Neural cell (in vitro differentiated cells): ENCODE data around the gene UCKL1. TPM values are rescaled to one million over a fixed set of nuclear protein-coding genes. Genes with fewer than 3 reads are reported as not detected.

Experiments
- H2AFZ ChIP-seq: fragments of 200-600, 300-800 bp; sonication (generic), shearing (Covaris generic); 2 replicates; pipeline ENCODE4 v1.6.0; 2014; ENCODE audit warnings: low read depth, mild to moderate bottlenecking, antibody characterized with exemption, low read length, moderate library complexity
- H3F3A ChIP-seq: fragments of 200-600 bp; shearing (Covaris generic); 2 replicates; pipeline ENCODE4 v1.6.1; 2016; ENCODE audit warnings: mild to moderate bottlenecking, moderate library complexity, mixed read lengths, antibody characterized with exemption, low read length; ENCODE audit not compliant: insufficient read depth, poor library complexity, severe bottlenecking
- H3K27ac ChIP-seq: fragments of 200-600, 300-800 bp; sonication (generic), shearing (Covaris generic); 2 replicates; pipeline ENCODE4 v1.5.1; 2014; ENCODE audit warnings: mild to moderate bottlenecking, low read length, moderate library complexity
- H3K27me3 ChIP-seq: fragments of 300-800, 200-600 bp; sonication (generic), shearing (Covaris generic); 2 replicates; pipeline ENCODE4 v1.6.0; 2014; ENCODE audit warnings: mild to moderate bottlenecking, low read depth, low read length, moderate library complexity; ENCODE audit not compliant: insufficient read depth
- H3K36me3 ChIP-seq: fragments of 300-800, 200-600 bp; sonication (generic), shearing (Covaris generic); 2 replicates; pipeline ENCODE4 v1.5.1; 2014; ENCODE audit warnings: mild to moderate bottlenecking, antibody characterized with exemption, low read length, moderate library complexity; ENCODE audit not compliant: insufficient read depth
- H3K4me2 ChIP-seq: fragments of 300-800, 200-600 bp; sonication (generic), shearing (Covaris generic); 2 replicates; pipeline ENCODE4 v1.6.0; 2014; ENCODE audit warnings: mild to moderate bottlenecking, low read length
- H3K4me3 ChIP-seq: fragments of 300-800, 200-600 bp; sonication (generic), shearing (Covaris generic); 2 replicates; pipeline ENCODE4 v1.5.1; 2014; ENCODE audit warnings: mild to moderate bottlenecking, low read length, moderate library complexity
- H3K79me2 ChIP-seq: fragments of 200-600 bp; shearing (Covaris generic); replicated peaks from 2 replicates; pipeline ENCODE4 v1.6.0; 2014; ENCODE audit warnings: mild to moderate bottlenecking, low read length, moderate library complexity; ENCODE audit not compliant: insufficient read depth
- H3K9ac ChIP-seq: fragments of 300-800, 200-600 bp; sonication (generic), shearing (Covaris generic); 2 replicates; pipeline ENCODE4 v1.6.1; 2016; ENCODE audit warnings: mild to moderate bottlenecking, low read length, mixed read lengths
- H3K9me2 ChIP-seq: fragments of 200-600 bp; shearing (Covaris generic); 2 replicates; pipeline ENCODE4 v1.6.1; 2016; ENCODE audit warnings: mild to moderate bottlenecking, low read length, mixed read lengths; ENCODE audit not compliant: insufficient read depth
- H3K9me3 ChIP-seq: fragments of 200-600, 300-800 bp; sonication (generic), shearing (Covaris generic); 2 replicates; pipeline ENCODE4 v1.6.1; 2016; ENCODE audit warnings: mild to moderate bottlenecking, mixed run types, low read length, moderate library complexity, mixed read lengths
- H4K20me1 ChIP-seq: fragments of 200-600 bp; shearing (Covaris generic); 2 replicates; pipeline ENCODE4 v1.6.1; 2016; ENCODE audit warnings: mild to moderate bottlenecking, mixed run types; ENCODE audit not compliant: insufficient read depth
- EP300 ChIP-seq: fragments of 450-650 bp; conservative IDR thresholded peaks from 2 replicates; pipeline ENCODE4 v1.6.1; 2014; ENCODE audit warnings: antibody characterized with exemption, mild to moderate bottlenecking, moderate library complexity; ENCODE audit not compliant: poor library complexity, severe bottlenecking
- EZH2 ChIP-seq: fragments of 200-600, 300-800 bp; shearing (Covaris generic), sonication (generic); IDR thresholded peaks from 2 replicates; pipeline ENCODE4 v1.6.1; 2014; ENCODE audit warnings: antibody characterized with exemption, low read length, borderline replicate concordance, mild to moderate bottlenecking; ENCODE audit not compliant: insufficient read depth, poor library complexity, severe bottlenecking
- MXI1 ChIP-seq: fragments of 450-650 bp; conservative IDR thresholded peaks from 2 replicates; pipeline ENCODE4 v1.6.1; 2014; ENCODE audit warnings: antibody characterized with exemption, mild to moderate bottlenecking; ENCODE audit not compliant: poor library complexity, severe bottlenecking
- POLR2AphosphoS5 ChIP-seq: IDR thresholded peaks from 2 replicates; pipeline ENCODE4 v1.6.1; 2012
- RAD21 ChIP-seq: fragments of 450-650 bp; conservative IDR thresholded peaks from 2 replicates; pipeline ENCODE4 v1.6.1; 2014; ENCODE audit warnings: antibody characterized with exemption, mild to moderate bottlenecking, moderate library complexity
- SMC3 ChIP-seq: fragments of 450-650 bp; conservative IDR thresholded peaks from 2 replicates; pipeline ENCODE4 v1.6.1; 2014; ENCODE audit warnings: antibody characterized with exemption, mild to moderate bottlenecking, moderate library complexity; ENCODE audit not compliant: poor library complexity
- TAF1 ChIP-seq: IDR thresholded peaks from 2 replicates; pipeline ENCODE4 v1.6.1; 2012; ENCODE audit warnings: low read depth
- polyA plus RNA-seq: library from polyadenylated mRNA; depleted of rRNA; stranded (reverse); fragments of >200 nt; gene quantifications from 2 replicates; pipeline ENCODE4 v1.2.3, GENCODE V29; 2014
- TF ChIP-seq, protein P1 (sequence below): IDR thresholded peaks from 2 replicates; pipeline ENCODE4 v1.6.1; 2012; ENCODE audit warnings: borderline replicate concordance
- TF ChIP-seq, protein P2 (sequence below): fragments of 450-650 bp; IDR thresholded peaks from 2 replicates; pipeline ENCODE4 v1.5.1; 2014; ENCODE audit warnings: antibody characterized with exemption, mild to moderate bottlenecking, moderate library complexity; ENCODE audit not compliant: poor library complexity, severe bottlenecking

Gene UCKL1
- polyA plus RNA-seq, 1 donor from 2014 or later = 58.9 TPM

DNA sequence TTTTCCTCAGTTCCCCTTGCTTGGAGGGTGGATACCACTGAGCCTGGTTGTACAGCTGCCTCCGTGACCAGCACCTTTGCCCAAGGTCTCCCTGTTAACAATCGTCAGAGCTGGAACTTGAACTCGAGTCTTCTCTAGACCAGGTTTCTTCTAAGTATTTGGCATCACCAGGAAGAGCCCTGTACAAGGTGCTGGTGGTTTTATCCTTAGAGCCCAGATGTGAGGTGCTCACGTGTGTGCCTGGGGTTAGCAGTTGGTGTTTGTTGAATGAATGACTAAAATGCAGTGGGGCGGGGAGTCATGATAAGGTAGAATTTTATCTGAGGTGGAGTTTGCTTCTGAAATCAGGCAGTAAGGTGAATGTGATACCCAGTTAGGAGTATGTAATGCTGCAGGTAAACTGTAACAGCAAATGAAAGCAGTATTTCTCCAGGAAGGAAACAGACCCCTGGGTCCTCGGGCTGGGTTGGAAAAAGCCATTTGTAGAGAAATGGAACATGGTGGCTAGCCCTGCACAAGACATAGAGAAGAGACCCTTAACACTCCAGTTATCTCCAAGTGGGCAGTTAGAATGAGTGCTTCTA, 58.1 kb downstream of the UCKL1 start:
- H3F3A ChIP-seq = no peaks in the 10 kb centered on the region
- H3K27me3 ChIP-seq = no peaks in the 10 kb centered on the region
- H3K27ac ChIP-seq = no peak overlapping the region
- no peaks in the 10 kb centered on the region for H3K9me2 ChIP-seq
- TF ChIP-seq, protein P1, sequence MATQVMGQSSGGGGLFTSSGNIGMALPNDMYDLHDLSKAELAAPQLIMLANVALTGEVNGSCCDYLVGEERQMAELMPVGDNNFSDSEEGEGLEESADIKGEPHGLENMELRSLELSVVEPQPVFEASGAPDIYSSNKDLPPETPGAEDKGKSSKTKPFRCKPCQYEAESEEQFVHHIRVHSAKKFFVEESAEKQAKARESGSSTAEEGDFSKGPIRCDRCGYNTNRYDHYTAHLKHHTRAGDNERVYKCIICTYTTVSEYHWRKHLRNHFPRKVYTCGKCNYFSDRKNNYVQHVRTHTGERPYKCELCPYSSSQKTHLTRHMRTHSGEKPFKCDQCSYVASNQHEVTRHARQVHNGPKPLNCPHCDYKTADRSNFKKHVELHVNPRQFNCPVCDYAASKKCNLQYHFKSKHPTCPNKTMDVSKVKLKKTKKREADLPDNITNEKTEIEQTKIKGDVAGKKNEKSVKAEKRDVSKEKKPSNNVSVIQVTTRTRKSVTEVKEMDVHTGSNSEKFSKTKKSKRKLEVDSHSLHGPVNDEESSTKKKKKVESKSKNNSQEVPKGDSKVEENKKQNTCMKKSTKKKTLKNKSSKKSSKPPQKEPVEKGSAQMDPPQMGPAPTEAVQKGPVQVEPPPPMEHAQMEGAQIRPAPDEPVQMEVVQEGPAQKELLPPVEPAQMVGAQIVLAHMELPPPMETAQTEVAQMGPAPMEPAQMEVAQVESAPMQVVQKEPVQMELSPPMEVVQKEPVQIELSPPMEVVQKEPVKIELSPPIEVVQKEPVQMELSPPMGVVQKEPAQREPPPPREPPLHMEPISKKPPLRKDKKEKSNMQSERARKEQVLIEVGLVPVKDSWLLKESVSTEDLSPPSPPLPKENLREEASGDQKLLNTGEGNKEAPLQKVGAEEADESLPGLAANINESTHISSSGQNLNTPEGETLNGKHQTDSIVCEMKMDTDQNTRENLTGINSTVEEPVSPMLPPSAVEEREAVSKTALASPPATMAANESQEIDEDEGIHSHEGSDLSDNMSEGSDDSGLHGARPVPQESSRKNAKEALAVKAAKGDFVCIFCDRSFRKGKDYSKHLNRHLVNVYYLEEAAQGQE = no peak
- TF ChIP-seq, protein P2, sequence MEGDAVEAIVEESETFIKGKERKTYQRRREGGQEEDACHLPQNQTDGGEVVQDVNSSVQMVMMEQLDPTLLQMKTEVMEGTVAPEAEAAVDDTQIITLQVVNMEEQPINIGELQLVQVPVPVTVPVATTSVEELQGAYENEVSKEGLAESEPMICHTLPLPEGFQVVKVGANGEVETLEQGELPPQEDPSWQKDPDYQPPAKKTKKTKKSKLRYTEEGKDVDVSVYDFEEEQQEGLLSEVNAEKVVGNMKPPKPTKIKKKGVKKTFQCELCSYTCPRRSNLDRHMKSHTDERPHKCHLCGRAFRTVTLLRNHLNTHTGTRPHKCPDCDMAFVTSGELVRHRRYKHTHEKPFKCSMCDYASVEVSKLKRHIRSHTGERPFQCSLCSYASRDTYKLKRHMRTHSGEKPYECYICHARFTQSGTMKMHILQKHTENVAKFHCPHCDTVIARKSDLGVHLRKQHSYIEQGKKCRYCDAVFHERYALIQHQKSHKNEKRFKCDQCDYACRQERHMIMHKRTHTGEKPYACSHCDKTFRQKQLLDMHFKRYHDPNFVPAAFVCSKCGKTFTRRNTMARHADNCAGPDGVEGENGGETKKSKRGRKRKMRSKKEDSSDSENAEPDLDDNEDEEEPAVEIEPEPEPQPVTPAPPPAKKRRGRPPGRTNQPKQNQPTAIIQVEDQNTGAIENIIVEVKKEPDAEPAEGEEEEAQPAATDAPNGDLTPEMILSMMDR = no peak
- TF ChIP-seq EP300 (no peak), SMC3 (no peak), MXI1 (no peak), RAD21 (no peak), EZH2 (no peak), TAF1 (no peak), POLR2AphosphoS5 (no peak)
- no peak overlapping the region for H3K4me2 ChIP-seq
- H3K9me3 ChIP-seq = no peaks in the 10 kb centered on the region
- H4K20me1 ChIP-seq = peaks cover 19% of the 10 kb centered on the region
- H3K4me3 ChIP-seq = no peak overlapping the region
- peaks cover 45% of the 10 kb centered on the region for H3K79me2 ChIP-seq
- no peak overlapping the region for H3K9ac ChIP-seq
- H3K36me3 ChIP-seq = no peaks in the 10 kb centered on the region
- no peak overlapping the region for H2AFZ ChIP-seq

DNA sequence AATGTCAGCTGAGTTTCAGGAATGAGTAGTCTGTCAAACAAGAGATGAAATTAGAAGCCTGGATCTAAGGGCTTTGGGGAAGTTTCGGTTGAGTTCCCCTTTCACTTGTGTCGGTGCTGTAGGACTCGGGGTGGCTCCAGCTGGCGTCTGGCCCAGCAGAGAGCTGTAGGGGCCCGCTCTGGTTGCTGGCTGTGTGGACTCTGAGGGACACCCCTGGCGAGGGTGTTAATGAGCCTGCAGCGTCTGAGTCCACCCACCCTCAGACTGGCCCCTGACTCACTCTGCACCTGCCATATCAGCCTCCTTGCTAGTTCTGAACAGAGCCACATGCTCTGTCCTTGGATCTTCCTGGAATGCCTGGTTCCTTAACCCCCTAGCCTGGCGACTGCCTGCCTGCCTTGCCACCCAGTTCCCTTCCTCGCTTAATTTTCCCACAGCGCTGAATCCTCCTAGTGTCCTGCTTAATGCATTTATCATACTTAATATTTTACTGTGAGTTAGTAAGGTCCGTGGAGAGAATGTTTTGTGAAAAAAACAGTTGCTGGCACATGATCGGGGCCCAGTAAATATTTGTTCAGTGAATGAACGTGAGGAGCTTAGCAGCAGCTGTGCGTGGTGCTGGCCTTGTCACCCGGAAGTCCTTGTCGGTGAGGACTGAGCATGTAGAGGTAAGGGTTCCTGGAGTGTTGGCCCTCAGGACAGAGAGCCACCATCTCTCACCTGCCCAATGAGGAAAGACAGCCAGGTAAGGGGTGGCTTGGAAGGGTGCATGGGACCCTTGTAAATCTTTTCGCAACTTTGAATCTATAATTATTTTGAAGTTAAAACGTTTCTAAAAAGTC, 59.7 kb downstream of the UCKL1 start:
- H3K27ac ChIP-seq = no peak overlapping the region
- TF ChIP-seq SMC3 (no peak), RAD21 (no peak), TAF1 (no peak)
- TF ChIP-seq, protein P2 = no peak

More for the DNA sequence above, 59.7 kb downstream of the UCKL1 start:
- Histone ChIP-seq H2AFZ (no peak overlapping the region), H3K36me3 (no peaks in the 10 kb centered on the region), H3K4me3 (peak overlapping the region; percentile 70), H3K4me2 (peak overlapping the region; percentile 93), H3K9me3 (no peaks in the 10 kb centered on the region), H4K20me1 (peaks cover 19% of the 10 kb centered on the region), H3K9ac (peak overlapping the region; percentile 73), H3K79me2 (peaks cover 41% of the 10 kb centered on the region), H3K27me3 (no peaks in the 10 kb centered on the region), H3K9me2 (no peaks in the 10 kb centered on the region), H3F3A (no peaks in the 10 kb centered on the region)
